NCI-H226 (cell line): ENCODE measurements around the gene ATP6V1C2.
A peak's percentile ranks its signal among the peaks of the same experiment; 100 is the strongest.
"Not testable (repeated sequence)": the region's sequence is repeated elsewhere in the genome, so short reads cannot be mapped to it uniquely, and the experiment has no call there.

ENCODE experiments used
- DNase-seq: peaks from one replicate; pipeline ENCODE4 v3.0.0-alpha.2; 2015

The ATP6V1C2 gene

DNA sequence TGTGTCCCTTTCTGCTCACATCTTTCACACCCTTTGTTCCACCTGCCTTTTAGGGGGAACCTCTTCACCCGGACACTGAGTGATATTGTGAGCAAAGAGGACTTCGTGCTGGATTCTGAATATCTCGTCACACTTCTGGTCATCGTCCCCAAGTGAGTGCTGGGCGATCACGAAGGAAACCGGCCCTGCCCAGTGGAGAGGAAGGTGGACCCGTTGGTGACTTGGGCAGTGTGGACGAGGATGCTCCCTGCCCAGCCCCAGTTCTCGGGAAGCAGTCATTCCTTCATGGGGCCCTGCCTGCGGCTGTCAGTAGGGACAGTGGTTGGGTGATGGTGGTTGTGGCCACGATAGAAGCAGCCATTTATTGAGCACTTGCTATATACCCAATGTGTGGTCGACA, 50.4 kb downstream of the ATP6V1C2 start:
- DNase-seq = no peak

DNA sequence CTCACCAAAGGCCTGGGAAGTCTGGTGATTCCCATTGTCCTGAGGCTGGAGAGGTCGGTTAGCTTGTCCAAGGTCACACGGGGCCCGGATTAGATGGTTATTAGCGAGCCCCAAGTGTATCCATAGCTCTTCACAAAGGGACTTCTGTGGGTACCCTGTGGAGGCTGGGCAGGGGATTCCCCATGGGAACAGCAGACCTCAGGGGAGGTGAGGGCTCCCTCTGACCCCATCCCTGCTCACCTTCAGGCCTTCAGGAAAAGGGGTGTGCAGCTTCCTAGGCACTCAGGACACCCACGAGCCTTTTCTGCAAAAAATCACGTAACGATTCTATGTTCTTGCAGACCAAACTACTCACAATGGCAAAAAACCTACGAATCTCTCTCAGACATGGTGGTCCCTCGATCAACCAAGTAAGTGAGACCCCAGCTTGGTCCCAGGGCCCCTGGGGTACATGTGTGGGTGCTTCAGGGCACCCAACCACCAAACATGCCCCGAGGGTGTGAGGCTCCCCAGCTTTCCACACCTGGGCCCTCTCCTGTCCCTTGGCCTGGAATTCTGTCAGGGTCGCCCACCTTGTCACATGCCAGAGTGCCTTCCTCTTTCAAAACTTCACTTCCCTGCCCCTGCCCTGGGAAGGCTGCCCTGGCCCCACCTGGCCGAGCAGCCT, 50.9 kb downstream of the ATP6V1C2 start:
- no peak for DNase-seq

- no peak for DNase-seq
These were observed 51.4 kb downstream of the ATP6V1C2 start for GRCh38 chr2:10772868-10773215.

- no peak for DNase-seq
These were observed 52.5 kb downstream of the ATP6V1C2 start for GRCh38 chr2:10773821-10774341.

- DNase-seq = peak; percentile 4
These were observed 53.0 kb downstream of the ATP6V1C2 start for GRCh38 chr2:10774394-10774793.

DNA sequence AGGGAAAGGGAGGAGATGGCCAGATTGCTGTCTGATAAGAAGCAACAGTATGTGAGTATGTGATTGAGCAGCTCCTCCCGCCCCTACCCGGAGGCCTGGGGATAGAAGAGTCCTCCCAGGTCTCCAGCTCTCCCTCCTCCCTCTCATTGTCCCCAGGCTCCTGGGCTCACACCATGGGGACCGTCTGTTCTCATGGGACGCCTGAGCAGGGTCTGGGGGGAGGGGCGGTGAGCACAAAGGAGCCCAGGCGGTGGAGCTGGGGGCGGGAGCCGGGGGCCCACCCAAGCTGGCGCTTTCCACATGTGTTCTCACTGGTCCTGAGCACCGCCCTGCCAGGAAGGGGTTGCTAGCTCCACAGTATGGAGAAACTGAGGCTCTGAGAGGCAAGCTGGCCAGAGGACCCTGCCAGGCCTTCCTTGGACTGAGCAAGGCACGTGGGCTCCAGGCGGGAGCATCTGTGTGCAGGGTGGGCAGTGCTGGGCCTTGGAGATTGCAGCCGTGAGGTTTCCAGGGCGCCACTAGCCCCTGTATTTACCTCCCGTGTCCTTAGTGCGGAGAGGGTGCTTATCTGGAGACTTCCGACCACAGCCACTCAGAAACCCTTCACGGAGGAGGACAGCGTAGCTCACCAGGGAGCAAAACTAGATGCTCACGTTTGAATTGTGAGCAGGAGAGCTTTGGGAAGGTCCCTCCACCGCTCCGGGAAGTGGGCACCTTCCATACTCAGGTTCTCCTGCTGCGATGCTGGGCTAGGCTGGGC, 53.8 kb downstream of the ATP6V1C2 start:
- no peak for DNase-seq

- DNase-seq = no peak
These were observed 54.4 kb downstream of the ATP6V1C2 start for GRCh38 chr2:10775831-10776230.

DNA sequence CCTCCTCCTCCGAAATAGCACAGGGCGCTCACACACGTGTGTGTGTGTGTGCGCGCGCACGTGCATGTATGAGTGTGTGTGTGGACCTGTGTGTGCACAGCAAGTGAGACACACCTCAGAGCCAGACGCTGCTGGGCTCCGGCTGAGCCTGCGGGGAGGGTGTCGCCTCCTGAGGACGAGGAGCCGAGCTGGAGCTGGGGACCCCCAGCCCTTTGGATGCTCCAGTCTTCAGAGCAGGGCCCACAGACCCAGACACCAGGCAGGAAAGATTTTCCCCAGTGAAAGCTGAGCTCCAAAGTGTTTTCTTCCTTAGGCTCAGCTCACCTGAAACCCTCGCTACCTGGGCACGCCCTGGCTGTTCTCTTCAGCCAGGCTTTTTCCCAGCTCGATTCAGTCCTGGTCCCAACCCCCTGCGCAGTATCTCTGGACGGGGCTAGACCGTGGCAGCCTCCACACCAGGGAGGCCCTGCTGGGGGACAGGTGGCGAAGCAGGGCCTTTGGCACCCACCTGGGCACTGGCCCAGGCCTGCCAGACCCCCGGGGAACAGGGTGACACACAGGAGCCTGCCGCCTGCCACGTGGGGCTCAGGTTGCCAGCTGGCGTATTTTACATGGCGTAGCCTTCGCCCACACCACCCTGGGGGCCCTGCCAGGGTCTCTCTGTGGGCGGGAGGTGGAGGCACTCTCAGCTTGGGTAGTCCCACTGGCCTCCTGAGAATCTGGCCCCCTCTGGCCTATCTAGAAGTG, 55.0 kb downstream of the ATP6V1C2 start:
- DNase-seq = no peak

DNA sequence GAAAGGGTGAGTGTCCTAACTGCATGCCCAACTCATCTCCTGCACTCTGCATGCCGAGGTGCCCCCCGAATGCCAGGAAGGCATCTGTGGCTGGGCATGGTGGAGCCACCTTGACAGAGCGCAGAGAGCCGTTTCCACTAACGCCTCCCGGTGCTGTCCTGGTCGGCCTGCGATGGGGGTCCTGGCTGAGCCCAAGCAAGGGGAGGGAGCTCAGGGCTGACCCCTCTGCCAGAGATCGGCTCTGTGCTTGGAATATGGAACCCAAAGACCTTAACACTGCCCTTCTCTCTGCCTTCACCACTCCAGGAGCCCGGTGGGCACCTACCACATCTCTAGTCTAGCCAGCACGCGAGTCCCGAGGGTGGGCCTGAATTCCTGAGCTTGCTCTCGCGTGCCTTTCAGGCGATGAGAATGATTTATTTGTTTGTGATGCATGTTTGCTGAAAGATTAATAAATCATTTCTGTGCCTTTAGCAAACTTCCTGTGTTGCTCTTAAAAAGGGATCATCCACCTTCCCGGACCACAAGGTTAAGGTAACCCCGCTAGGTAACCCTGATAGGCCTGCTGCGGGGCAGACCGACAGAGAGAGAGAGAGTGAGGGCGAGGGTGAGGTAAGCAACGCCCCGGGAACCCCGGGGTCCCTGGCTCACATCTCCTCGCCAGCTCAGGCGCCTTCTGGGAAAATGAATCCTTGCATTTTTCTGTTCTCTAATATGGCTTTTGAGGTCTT, 55.8 kb downstream of the ATP6V1C2 start:
- no peak for DNase-seq

GRCh38 chr2:10777842-10778723, 56.7 kb downstream of the ATP6V1C2 start:
- no peak for DNase-seq

DNA sequence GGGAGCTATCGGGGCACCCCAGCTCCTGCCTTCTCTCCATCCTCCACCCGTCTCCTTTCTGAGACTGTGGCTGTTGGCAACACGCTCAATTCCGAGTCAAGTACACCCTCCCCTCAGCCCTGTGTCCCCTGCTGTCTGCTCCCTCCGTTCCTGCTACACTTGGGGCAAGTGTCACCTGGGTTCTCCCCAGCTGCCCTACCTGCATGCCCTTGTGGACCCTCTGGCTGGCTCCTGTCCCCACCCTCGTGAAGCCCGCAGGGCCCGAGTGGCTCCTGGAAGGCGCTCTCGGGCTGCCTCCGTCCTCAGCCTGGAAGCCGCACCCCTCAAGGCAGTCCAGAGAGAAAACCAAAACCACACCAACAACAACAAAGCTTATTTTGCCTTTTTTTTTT, 57.3 kb downstream of the ATP6V1C2 start:
- no peak for DNase-seq

- DNase-seq = no peak
These were observed 58.5 kb downstream of the ATP6V1C2 start for GRCh38 chr2:10779776-10780490.

DNA sequence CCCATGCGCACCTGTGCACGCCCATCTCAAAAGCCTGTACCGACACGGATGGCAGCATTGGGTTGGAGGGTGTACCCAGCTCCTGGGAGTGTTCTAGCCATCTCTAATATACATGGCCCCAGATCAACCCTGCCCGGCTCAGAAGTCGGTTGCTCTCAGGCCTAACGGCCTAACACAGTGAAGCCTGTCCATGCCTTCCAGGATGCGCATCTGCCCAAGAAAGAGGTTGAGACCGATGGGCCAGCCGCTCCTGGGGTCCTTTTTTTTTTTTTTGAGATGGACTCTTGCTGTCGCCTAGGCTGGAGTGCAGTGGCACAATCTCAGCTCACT, 59.0 kb downstream of the ATP6V1C2 start:
- DNase-seq = no peak

GRCh38 chr2:10780821-10781220, 59.4 kb downstream of the ATP6V1C2 start:
- DNase-seq = not testable (repeated sequence)

DNA sequence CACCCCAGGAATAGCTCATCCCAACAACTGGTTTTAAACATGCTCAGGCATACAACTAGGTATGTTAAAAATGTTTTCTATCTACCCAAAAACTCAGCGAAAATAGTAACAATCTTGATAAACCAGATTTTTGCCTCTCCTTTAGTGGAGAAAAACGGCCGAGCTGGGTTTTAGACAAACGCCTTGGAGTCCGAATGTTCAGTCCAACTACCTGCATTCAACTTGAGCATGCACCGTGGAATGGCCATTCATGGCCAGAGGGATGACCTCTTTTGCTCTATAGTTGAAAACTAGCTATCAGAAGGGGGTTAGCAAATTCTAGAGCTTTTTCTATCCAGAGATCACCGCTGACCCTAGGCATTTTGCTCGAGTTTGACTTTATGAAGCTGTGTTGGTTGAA, 60.3 kb downstream of the ATP6V1C2 start:
- DNase-seq = no peak

DNA sequence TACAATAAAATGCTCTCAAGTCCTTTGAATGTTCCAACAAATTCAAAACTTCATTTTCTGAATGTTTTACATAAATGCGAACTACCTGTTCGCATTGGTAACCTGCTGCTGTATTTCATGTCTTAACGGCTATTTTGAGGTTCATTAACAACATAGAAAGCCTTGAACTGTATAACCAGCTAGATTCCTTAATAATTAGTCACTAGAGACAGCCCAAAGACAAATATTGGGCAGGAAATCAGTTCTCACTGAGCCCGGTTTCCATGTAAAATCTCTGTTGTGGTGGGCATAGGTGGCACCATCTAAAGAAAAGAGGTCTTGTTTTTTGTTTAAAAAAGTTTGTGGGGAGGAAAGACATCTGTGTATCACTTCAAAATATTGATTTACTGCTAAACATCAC, 62.0 kb downstream of the ATP6V1C2 start:
- no peak for DNase-seq

- no peak for DNase-seq
These were observed 63.3 kb downstream of the ATP6V1C2 start for GRCh38 chr2:10784719-10785118.

DNA sequence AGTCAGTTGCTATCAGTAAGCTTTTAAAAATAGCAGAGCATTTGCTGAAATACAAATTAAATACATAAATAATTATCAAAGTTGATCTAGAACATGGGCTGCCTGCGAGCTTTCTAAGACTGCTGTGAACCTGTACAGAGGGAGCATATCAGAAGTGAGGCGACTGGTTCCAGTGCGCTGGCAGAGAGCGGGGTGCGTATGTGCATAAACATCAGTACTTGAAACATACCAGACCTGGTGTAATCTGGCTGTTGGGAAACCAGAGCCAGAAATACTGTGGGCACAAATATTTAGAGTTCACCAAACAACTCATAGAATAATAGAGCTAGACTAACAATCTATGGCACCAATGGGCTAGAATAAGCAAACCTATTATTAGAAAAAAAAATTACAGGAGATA, 63.8 kb downstream of the ATP6V1C2 start:
- DNase-seq = no peak

DNA sequence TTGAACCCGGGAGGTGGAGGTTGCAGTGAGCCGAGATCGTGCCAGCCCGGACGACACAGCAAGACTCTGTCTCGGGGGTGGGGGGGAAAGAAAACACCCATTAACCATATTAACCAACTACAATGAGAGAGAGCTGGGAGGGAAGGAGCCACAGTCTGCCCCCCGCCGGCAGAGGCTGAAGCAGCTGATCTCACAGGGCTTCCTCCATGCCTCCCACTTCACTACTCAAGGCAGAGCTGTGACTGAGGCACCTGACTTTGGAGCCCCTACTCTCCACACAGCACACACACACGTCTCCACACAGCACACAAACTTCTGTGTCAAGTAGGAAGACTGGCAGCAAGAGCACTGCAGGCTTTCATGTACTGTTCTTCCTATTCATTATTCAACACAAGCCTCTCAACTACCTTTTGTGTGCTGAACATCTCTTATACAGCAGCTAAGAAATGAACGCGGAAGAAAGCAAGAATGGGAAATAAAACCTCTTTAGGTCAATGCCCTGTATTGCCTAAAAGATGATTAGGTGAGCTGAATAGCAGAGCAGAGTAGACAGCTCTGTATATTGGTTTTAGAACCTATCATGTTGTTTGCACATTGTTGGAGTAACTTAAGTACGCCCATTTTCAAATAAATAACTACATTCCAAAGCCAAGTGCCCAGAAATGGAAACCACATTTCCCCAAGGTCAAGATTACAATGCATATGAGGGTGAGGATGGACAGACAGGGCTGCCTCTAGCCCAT, 65.0 kb downstream of the ATP6V1C2 start:
- no peak for DNase-seq

GRCh38 chr2:10787176-10787968, 65.9 kb downstream of the ATP6V1C2 start:
- no peak for DNase-seq
